ENCODE data around the gene PARVB.

- TF ChIP-seq CTCF (conservative IDR thresholded peaks at IDR 0.05 in 1 of 2, IDR thresholded peaks at IDR 0.05 in 1 of 2; ENCODE audit: low read depth in 1 of 2, low read length in 2 of 2) (no peak), EZH2 (IDR thresholded peaks at IDR 0.05; ENCODE audit: low read length, missing control alignments) (no peak)
Measured at GRCh38 chr22:44188316-44188715, 164.2 kb downstream of the PARVB start.
